ENCODE results near the gene SCCPDH.

SCCPDH gene

DNA sequence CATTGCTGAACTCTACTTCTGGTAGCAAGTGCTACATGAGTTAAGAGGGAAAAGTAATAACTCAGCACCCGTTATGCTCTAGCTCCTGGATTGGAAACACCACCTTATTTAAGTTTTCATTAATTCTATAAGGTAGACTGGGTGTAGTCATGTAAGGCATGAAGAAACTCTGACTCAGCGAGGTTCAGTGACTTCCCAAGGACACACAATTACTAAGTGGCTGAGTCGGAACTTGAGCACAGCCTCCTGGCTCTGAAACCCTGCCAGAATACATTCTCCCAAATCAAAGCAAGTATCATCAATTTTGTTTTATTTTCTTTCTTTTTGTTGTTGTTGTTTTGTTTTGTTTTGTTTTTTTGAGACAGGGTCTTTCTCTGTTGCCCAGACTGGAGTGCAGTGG is 29.1 kb upstream of the SCCPDH start:
- CTCF ChIA-PET: no interaction called here

DNA sequence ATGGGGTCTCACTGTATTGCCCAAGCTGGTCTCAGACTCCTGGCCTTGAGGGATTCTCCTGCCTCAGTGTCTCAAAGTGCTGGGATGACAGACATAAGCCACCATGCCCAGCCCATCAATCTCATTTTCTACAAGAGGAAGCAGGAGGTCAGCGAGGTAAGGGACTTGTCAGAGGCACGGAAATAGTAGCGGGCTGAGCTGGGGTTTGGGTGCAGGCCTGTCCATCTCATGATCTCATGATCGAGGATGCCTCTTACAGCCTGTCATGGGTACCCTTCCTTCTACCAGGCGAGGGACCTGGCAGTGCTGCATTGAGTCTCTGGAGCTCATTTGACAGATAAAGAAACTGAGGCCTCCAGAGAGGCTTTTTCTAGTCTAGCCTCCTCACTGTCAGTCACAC is 28.5 kb upstream of the SCCPDH start:
- ChIA-PET CTCF (interaction anchor here (0.7 kb wide), 1 partner anchor 63 kb away, joined by 3 read pairs; no protein-coding TSS in a partner anchor), POLR2A (no interaction called here)
- no peak overlapping the region for H3K27ac ChIP-seq (ENCODE audit: extremely low read depth, low read depth, low read length)
- TF ChIP-seq ZNF423 (tag by site-specific recombination; IDR thresholded peaks at IDR 0.05) (no peak), ZNF324 (tag by site-specific recombination; IDR thresholded peaks at IDR 0.05) (no peak), ZBTB1 (tag by site-specific recombination; IDR thresholded peaks at IDR 0.05) (no peak), ZNF354C (tag by site-specific recombination; IDR thresholded peaks at IDR 0.05; ENCODE audit: borderline replicate concordance, low read depth) (no peak), ZNF747 (tag by site-specific recombination; IDR thresholded peaks at IDR 0.05) (no peak), HOXC10 (CRISPR knock-in tag; IDR thresholded peaks at IDR 0.05) (no peak), SCRT1 (tag by site-specific recombination; IDR thresholded peaks at IDR 0.05; ENCODE audit: borderline replicate concordance) (no peak), ZNF768 (tag by site-specific recombination; IDR thresholded peaks at IDR 0.05) (no peak), ZBTB20 (tag by site-specific recombination; IDR thresholded peaks at IDR 0.05) (no peak), ZNF571 (tag by site-specific recombination; IDR thresholded peaks at IDR 0.05) (no peak), MZF1 (tag by site-specific recombination; IDR thresholded peaks at IDR 0.05; ENCODE audit: borderline replicate concordance) (no peak), SCRT2 (tag by site-specific recombination; IDR thresholded peaks at IDR 0.05) (no peak)
- TF ChIP-seq, protein P1, sequence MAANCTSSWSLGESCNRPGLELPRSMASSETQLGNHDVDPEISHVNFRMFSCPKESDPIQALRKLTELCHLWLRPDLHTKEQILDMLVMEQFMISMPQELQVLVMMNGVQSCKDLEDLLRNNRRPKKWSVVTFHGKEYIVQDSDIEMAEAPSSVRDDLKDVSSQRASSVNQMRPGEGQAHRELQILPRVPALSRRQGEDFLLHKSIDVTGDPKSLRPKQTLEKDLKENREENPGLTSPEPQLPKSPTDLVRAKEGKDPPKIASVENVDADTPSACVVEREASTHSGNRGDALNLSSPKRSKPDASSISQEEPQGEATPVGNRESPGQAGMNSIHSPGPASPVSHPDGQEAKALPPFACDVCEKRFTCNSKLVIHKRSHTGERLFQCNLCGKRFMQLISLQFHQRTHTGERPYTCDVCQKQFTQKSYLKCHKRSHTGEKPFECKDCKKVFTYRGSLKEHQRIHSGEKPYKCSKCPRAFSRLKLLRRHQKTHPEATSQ (tag by site-specific recombination; IDR thresholded peaks at IDR 0.05): no peak
- H3K9me3 ChIP-seq (ENCODE audit: control insufficient read depth, insufficient read depth, low read depth, low read length): no peaks in the 10 kb centered on the region
- no peak overlapping the region for H3K4me3 ChIP-seq (ENCODE audit: low read depth, low read length)
- H3K4me1 ChIP-seq (ENCODE audit: control insufficient read depth, insufficient read depth, low read length): no peaks in the 10 kb centered on the region
- no peaks in the 10 kb centered on the region for H3K36me3 ChIP-seq (ENCODE audit: control insufficient read depth in 2 of 2, insufficient read depth in 1 of 2, low read length in 2 of 2)

More for the DNA sequence above, 29.1 kb upstream of the SCCPDH start:
- H3K27ac ChIP-seq (ENCODE audit: extremely low read depth, low read depth, low read length): no peak overlapping the region
- POLR2A ChIA-PET: no interaction called here
- no peak overlapping the region for H3K4me3 ChIP-seq (ENCODE audit: low read depth, low read length)
- no peaks in the 10 kb centered on the region for H3K36me3 ChIP-seq (ENCODE audit: control insufficient read depth in 2 of 2, insufficient read depth in 1 of 2, low read length in 2 of 2)
- no peaks in the 10 kb centered on the region for H3K4me1 ChIP-seq (ENCODE audit: control insufficient read depth, insufficient read depth, low read length)
- no peak for TF ChIP-seq ZFP37 (tag by site-specific recombination; IDR thresholded peaks at IDR 0.05)
- no peak for TF ChIP-seq MZF1 (tag by site-specific recombination; IDR thresholded peaks at IDR 0.05; ENCODE audit: borderline replicate concordance)
- no peak for TF ChIP-seq ZNF354C (tag by site-specific recombination; IDR thresholded peaks at IDR 0.05; ENCODE audit: borderline replicate concordance, low read depth)
- TF ChIP-seq ZNF514 (tag by site-specific recombination; IDR thresholded peaks at IDR 0.05): no peak
- TF ChIP-seq, protein P2, sequence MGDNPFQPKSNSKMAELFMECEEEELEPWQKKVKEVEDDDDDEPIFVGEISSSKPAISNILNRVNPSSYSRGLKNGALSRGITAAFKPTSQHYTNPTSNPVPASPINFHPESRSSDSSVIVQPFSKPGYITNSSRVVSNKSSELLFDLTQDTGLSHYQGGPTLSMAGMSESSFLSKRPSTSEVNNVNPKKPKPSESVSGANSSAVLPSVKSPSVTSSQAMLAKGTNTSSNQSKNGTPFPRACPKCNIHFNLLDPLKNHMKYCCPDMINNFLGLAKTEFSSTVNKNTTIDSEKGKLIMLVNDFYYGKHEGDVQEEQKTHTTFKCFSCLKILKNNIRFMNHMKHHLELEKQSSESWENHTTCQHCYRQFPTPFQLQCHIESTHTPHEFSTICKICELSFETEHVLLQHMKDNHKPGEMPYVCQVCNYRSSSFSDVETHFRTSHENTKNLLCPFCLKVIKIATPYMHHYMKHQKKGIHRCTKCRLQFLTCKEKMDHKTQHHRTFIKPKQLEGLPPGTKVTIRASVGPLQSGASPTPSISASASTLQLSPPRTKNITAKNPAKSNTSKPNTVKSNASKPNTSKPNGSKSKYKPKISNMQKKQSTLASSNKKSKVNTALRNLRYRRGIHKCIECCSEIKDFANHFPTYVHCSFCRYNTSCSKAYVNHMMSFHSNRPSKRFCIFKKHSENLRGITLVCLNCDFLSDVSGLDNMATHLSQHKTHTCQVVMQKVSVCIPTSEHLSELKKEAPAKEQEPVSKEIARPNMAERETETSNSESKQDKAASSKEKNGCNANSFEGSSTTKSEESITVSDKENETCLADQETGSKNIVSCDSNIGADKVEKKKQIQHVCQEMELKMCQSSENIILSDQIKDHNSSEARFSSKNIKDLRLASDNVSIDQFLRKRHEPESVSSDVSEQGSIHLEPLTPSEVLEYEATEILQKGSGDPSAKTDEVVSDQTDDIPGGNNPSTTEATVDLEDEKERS (tag by site-specific recombination; IDR thresholded peaks at IDR 0.05): no peak
- TF ChIP-seq, protein P3, sequence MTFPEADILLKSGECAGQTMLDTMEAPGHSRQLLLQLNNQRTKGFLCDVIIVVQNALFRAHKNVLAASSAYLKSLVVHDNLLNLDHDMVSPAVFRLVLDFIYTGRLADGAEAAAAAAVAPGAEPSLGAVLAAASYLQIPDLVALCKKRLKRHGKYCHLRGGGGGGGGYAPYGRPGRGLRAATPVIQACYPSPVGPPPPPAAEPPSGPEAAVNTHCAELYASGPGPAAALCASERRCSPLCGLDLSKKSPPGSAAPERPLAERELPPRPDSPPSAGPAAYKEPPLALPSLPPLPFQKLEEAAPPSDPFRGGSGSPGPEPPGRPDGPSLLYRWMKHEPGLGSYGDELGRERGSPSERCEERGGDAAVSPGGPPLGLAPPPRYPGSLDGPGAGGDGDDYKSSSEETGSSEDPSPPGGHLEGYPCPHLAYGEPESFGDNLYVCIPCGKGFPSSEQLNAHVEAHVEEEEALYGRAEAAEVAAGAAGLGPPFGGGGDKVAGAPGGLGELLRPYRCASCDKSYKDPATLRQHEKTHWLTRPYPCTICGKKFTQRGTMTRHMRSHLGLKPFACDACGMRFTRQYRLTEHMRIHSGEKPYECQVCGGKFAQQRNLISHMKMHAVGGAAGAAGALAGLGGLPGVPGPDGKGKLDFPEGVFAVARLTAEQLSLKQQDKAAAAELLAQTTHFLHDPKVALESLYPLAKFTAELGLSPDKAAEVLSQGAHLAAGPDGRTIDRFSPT (tag by site-specific recombination; IDR thresholded peaks at IDR 0.05): no peak
- no peak for TF ChIP-seq ZBTB21 (tag by site-specific recombination; IDR thresholded peaks at IDR 0.05)
- no peak for TF ChIP-seq ZNF560 (tag by site-specific recombination; IDR thresholded peaks at IDR 0.05; ENCODE audit: borderline replicate concordance)
- TF ChIP-seq SP2 (tag by site-specific recombination; IDR thresholded peaks at IDR 0.05): no peak
- TF ChIP-seq ZNF302 (tag by site-specific recombination; IDR thresholded peaks at IDR 0.05; ENCODE audit: low read depth): no peak
- no peak for TF ChIP-seq ZNF777 (tag by site-specific recombination; IDR thresholded peaks at IDR 0.05; ENCODE audit: borderline replicate concordance)
- no peak for TF ChIP-seq ZNF623 (tag by site-specific recombination; IDR thresholded peaks at IDR 0.05)
- no peak for TF ChIP-seq ZSCAN30 (tag by site-specific recombination; IDR thresholded peaks at IDR 0.05)
- TF ChIP-seq, protein P1 (tag by site-specific recombination; IDR thresholded peaks at IDR 0.05): no peak
- no peak for TF ChIP-seq FEZF1 (tag by site-specific recombination; IDR thresholded peaks at IDR 0.05)
- no peak for TF ChIP-seq ZNF521 (tag by site-specific recombination; IDR thresholded peaks at IDR 0.05)
- no peaks in the 10 kb centered on the region for H3K9me3 ChIP-seq (ENCODE audit: control insufficient read depth, insufficient read depth, low read depth, low read length)

Measured in HEK293 (cell line).